ENCODE data around the gene AGK. TPM values are rescaled to one million over a fixed set of nuclear protein-coding genes. Genes with fewer than 3 reads are reported as not detected.

The AGK gene
- total and polyA plus RNA-seq, 2 experiments from 2014 or later: 18.3 to 24.1 TPM

DNA sequence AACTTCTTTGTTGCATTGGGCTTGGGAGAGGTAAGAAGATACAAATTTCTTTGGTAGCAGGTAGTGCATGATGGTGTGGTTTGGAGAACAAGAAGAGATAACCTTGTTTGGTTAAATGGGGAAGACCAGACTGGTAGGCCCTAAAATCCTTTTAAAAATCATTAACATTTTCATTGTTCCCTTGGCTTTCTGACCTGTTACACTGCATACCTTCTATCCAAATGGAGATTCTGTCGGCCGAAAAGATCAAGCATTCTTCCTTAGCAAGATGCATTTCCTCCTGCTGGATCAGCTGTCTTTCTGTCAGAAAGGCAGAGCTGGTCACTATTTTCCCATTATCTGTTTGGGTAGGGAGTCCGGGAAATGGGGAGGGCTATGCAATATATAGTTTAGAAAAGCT is 33.7 kb downstream of the AGK start:
- TF ChIP-seq EZH2 (IDR thresholded peaks at IDR 0.05; ENCODE audit: insufficient read depth, poor library complexity, severe bottlenecking) (no peak), EZH2phosphoT487 (IDR thresholded peaks at IDR 0.05; ENCODE audit: insufficient read depth, low read depth) (no peak)
- DNase-seq: no peak
- H3K36me3 ChIP-seq (ENCODE audit: low read depth): no peaks in the 10 kb centered on the region
- H3K27ac ChIP-seq: peak overlapping the region; percentile 78
- H3K9me2 ChIP-seq (ENCODE audit: insufficient read depth): no peaks in the 10 kb centered on the region
- 0 out of 2 replicates have a peak, but pooled peaks cover 7% of the 10 kb centered on the region for H3K79me2 ChIP-seq (ENCODE audit: insufficient read depth)
- H4K20me1 ChIP-seq (ENCODE audit: insufficient read depth): no peaks in the 10 kb centered on the region
- H2AFZ ChIP-seq: no peak overlapping the region
- in situ Hi-C loops (cut with MboI): no loop called here
- no peak overlapping the region for H3K4me3 ChIP-seq
- peak overlapping the region; percentile 45; the same call in 1 of the 2 replicates for H3K9ac ChIP-seq
- no peaks in the 10 kb centered on the region for H3K27me3 ChIP-seq (replicated peaks; ENCODE audit: insufficient read depth)
- 95 to 96% methylated on average over 3 of the region's 3 CpGs for WGBS, 2 experiments (ENCODE audit: low coverage in 1 of 2, low lambda C conversion rate in 2 of 2, missing lambda C conversion rate in 2 of 2)
- H3K4me2 ChIP-seq (ENCODE audit: unreplicated experiment): peak overlapping the region; percentile 82
- H3F3A ChIP-seq (ENCODE audit: insufficient read depth): peaks cover 44% of the 10 kb centered on the region
- peaks cover 22% of the 10 kb centered on the region for H3K4me1 ChIP-seq (ENCODE audit: insufficient read depth)
- H3K9me3 ChIP-seq (ENCODE audit: low read depth): no peaks in the 10 kb centered on the region

GRCh38 chr7:141585592-141586510 is 34.6 kb downstream of the AGK start:
- TF ChIP-seq EZH2phosphoT487 (IDR thresholded peaks at IDR 0.05; ENCODE audit: insufficient read depth, low read depth) (no peak), EZH2 (IDR thresholded peaks at IDR 0.05; ENCODE audit: insufficient read depth, poor library complexity, severe bottlenecking) (no peak)

DNA sequence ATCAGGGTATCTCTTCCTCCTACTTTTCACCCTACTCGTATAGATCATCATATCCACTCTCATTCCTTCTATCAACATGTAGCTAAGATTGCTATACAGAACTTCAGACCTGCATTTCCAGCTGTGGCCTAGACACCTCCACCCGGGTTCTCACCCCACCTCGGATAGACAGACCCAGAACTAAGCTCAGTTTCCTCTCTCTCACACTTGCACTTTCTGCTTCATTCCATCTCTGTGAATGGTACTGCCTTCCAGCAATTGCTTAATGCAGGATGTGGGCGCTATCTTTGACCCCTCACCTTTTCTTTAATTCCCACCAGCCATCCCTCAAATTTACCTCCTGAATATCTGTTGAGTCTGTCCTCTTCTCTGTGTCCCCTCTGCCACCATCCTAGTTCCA is 35.7 kb downstream of the AGK start:
- peak overlapping the region; percentile 78 for H3K27ac ChIP-seq
- no peak for TF ChIP-seq EZH2 (IDR thresholded peaks at IDR 0.05; ENCODE audit: insufficient read depth, poor library complexity, severe bottlenecking)
- TF ChIP-seq EZH2phosphoT487 (IDR thresholded peaks at IDR 0.05; ENCODE audit: insufficient read depth, low read depth): no peak

More at GRCh38 chr7:141585592-141586510, 34.6 kb downstream of the AGK start:
- in situ Hi-C loops (cut with MboI): no loop called here
- H3K27ac ChIP-seq: peak overlapping the region; percentile 78
- H3K9ac ChIP-seq: peak overlapping the region; percentile 45
- H3K4me2 ChIP-seq (ENCODE audit: unreplicated experiment): peak overlapping the region; percentile 82
- peak overlapping the region; percentile 55 for H3K4me3 ChIP-seq
- H3K9me3 ChIP-seq (ENCODE audit: low read depth): no peaks in the 10 kb centered on the region
- no peaks in the 10 kb centered on the region for H3K36me3 ChIP-seq (ENCODE audit: low read depth)
- peaks cover 11% of the 10 kb centered on the region; the same call in 1 of the 2 replicates for H3K79me2 ChIP-seq (ENCODE audit: insufficient read depth)
- H3K4me1 ChIP-seq (ENCODE audit: insufficient read depth): peaks cover 22% of the 10 kb centered on the region
- H4K20me1 ChIP-seq (ENCODE audit: insufficient read depth): no peaks in the 10 kb centered on the region
- 3 to 9% methylated on average over 6 of the region's 6 CpGs for WGBS, 2 experiments (ENCODE audit: low coverage in 1 of 2, low lambda C conversion rate in 2 of 2, missing lambda C conversion rate in 2 of 2)
- no peaks in the 10 kb centered on the region for H3K27me3 ChIP-seq (replicated peaks; ENCODE audit: insufficient read depth)
- peak overlapping the region; percentile 53 for H2AFZ ChIP-seq
- H3F3A ChIP-seq (ENCODE audit: insufficient read depth): peaks cover 44% of the 10 kb centered on the region
- DNase-seq: peak; percentile 90
- H3K9me2 ChIP-seq (ENCODE audit: insufficient read depth): no peaks in the 10 kb centered on the region

DNA sequence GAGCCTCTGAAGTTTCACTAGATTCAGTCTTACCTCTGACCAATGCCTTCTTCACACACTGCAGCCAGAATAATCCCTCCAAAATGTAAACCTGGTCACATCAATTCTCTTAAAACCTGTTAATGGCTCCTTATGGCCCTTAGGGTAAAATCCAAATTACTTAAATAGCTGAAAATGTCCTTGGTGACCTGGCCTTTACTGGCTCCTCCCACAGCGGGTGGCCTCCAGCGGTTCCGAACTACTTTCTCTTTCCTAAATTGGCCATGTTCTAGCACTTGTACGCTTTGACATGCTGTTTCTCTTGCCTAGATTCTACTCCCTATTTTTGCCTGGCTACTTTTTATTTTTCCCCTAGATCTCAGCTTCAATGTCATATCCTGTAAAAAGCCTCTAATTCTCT is 36.1 kb downstream of the AGK start:
- Histone ChIP-seq H3K4me1 (ENCODE audit: insufficient read depth) (peaks cover 22% of the 10 kb centered on the region), H3K27ac (peak overlapping the region; percentile 78; the same call in 1 of the 2 replicates), H4K20me1 (ENCODE audit: insufficient read depth) (no peaks in the 10 kb centered on the region), H3K79me2 (ENCODE audit: insufficient read depth) (peaks cover 15% of the 10 kb centered on the region; the same call in 1 of the 2 replicates), H3K9me2 (ENCODE audit: insufficient read depth) (no peaks in the 10 kb centered on the region), H3K9ac (no peak overlapping the region), H2AFZ (no peak overlapping the region), H3K9me3 (ENCODE audit: low read depth) (no peaks in the 10 kb centered on the region), H3K27me3 (replicated peaks; ENCODE audit: insufficient read depth) (no peaks in the 10 kb centered on the region), H3K36me3 (ENCODE audit: low read depth) (no peaks in the 10 kb centered on the region), H3K4me2 (ENCODE audit: unreplicated experiment) (peak overlapping the region; percentile 82), H3F3A (ENCODE audit: insufficient read depth) (peaks cover 44% of the 10 kb centered on the region), H3K4me3 (no peak overlapping the region)
- TF ChIP-seq EZH2 (IDR thresholded peaks at IDR 0.05; ENCODE audit: insufficient read depth, poor library complexity, severe bottlenecking) (no peak), EZH2phosphoT487 (IDR thresholded peaks at IDR 0.05; ENCODE audit: insufficient read depth, low read depth) (no peak)
- DNase-seq: no peak
- in situ Hi-C loops (cut with MboI): no loop called here
- 94 to 96% methylated on average over 4 of the region's 4 CpGs for WGBS, 2 experiments (ENCODE audit: low coverage in 1 of 2, low lambda C conversion rate in 2 of 2, missing lambda C conversion rate in 2 of 2)

More for the DNA sequence above, 35.7 kb downstream of the AGK start:
- H3K36me3 ChIP-seq (ENCODE audit: low read depth): no peaks in the 10 kb centered on the region
- H3K9ac ChIP-seq: no peak overlapping the region
- no peak for DNase-seq
- peaks cover 11% of the 10 kb centered on the region; the same call in 1 of the 2 replicates for H3K79me2 ChIP-seq (ENCODE audit: insufficient read depth)
- H3K4me2 ChIP-seq (ENCODE audit: unreplicated experiment): peak overlapping the region; percentile 82
- peaks cover 22% of the 10 kb centered on the region for H3K4me1 ChIP-seq (ENCODE audit: insufficient read depth)
- no peak overlapping the region for H2AFZ ChIP-seq
- H3K9me2 ChIP-seq (ENCODE audit: insufficient read depth): no peaks in the 10 kb centered on the region
- H3K9me3 ChIP-seq (ENCODE audit: low read depth): no peaks in the 10 kb centered on the region
- peaks cover 44% of the 10 kb centered on the region for H3F3A ChIP-seq (ENCODE audit: insufficient read depth)
- in situ Hi-C loops (cut with MboI): no loop called here
- WGBS, 2 experiments (ENCODE audit: low coverage in 1 of 2, low lambda C conversion rate in 2 of 2, missing lambda C conversion rate in 2 of 2): 87 to 89% methylated on average over 4 of the region's 4 CpGs
- H3K27me3 ChIP-seq (replicated peaks; ENCODE audit: insufficient read depth): no peaks in the 10 kb centered on the region
- peak overlapping the region; percentile 55 for H3K4me3 ChIP-seq
- no peaks in the 10 kb centered on the region for H4K20me1 ChIP-seq (ENCODE audit: insufficient read depth)
